ENCODE results near the gene COL27A1.

COL27A1 gene

GRCh38 chr9:114275246-114276004 lies 120.1 kb downstream of the COL27A1 start:
- no peak for DNase-seq

GRCh38 chr9:114276908-114277821 lies 121.8 kb downstream of the COL27A1 start:
- no peak for DNase-seq

GRCh38 chr9:114278356-114278755 lies 123.0 kb downstream of the COL27A1 start:
- DNase-seq: no peak

GRCh38 chr9:114278881-114279570 lies 123.7 kb downstream of the COL27A1 start:
- no peak for DNase-seq

- no peak for DNase-seq
Measured at GRCh38 chr9:114279693-114280092, 124.4 kb downstream of the COL27A1 start.

- no peak for DNase-seq
Measured at GRCh38 chr9:114280636-114281472, 125.5 kb downstream of the COL27A1 start.

- DNase-seq: no peak
Measured at GRCh38 chr9:114281473-114282103, 126.3 kb downstream of the COL27A1 start.

- no peak for DNase-seq
Measured at GRCh38 chr9:114282104-114282485, 126.8 kb downstream of the COL27A1 start.

- no peak for DNase-seq
Measured at GRCh38 chr9:114282507-114282906, 127.2 kb downstream of the COL27A1 start.

- no peak for DNase-seq
Measured at GRCh38 chr9:114282926-114283325, 127.6 kb downstream of the COL27A1 start.

- no peak for DNase-seq
Measured at GRCh38 chr9:114283551-114284111, 128.3 kb downstream of the COL27A1 start.

GRCh38 chr9:114284316-114285060 lies 129.2 kb downstream of the COL27A1 start:
- DNase-seq: no peak

GRCh38 chr9:114285166-114285867 lies 130.0 kb downstream of the COL27A1 start:
- DNase-seq: no peak

GRCh38 chr9:114286146-114286679 lies 130.9 kb downstream of the COL27A1 start:
- DNase-seq: no peak

- DNase-seq: no peak
Measured at GRCh38 chr9:114287001-114287762, 131.8 kb downstream of the COL27A1 start.

GRCh38 chr9:114287763-114288192 lies 132.4 kb downstream of the COL27A1 start:
- no peak for DNase-seq

- DNase-seq: peak in 1 of 2 experiments; percentile 25
Measured at GRCh38 chr9:114288193-114289091, 133.1 kb downstream of the COL27A1 start.

- DNase-seq: no peak
Measured at GRCh38 chr9:114289106-114289505, 133.8 kb downstream of the COL27A1 start.
